AG04449 (cell line): ENCODE measurements around the gene LDLRAD3.

Experiments used
- CTCF ChIA-PET: fragments of 350-600 bp; formaldehyde crosslinking; extraction: SDS; loops from one replicate; lab custom pipeline; 2021; ENCODE audit warnings: antibody characterized with exemption; lab: Yijun Ruan, JAX
- POLR2A ChIA-PET: fragments of 400-600, 350-600 bp; formaldehyde crosslinking; extraction: SDS; loops from one replicate; lab custom pipeline; 2020; ENCODE audit warnings: antibody characterized with exemption, inconsistent platforms; lab: Yijun Ruan, JAX
- DNase-seq: peaks from one replicate; pipeline ENCODE4 v3.0.0-alpha.2; 2010; ENCODE audit warnings: low read depth, low spot score
- H3K4me3 ChIP-seq: 2 replicates; pipeline ENCODE4 v1.5.1; 2011; ENCODE audit warnings: low read depth, mild to moderate bottlenecking, control low read depth, low read length
- TF ChIP-seq, protein P1 (sequence below): IDR thresholded peaks from one replicate; pipeline ENCODE4 v1.5.1; 2011; ENCODE audit warnings: mild to moderate bottlenecking, moderate library complexity, low read length, control low read depth, inconsistent platforms; ENCODE audit not compliant: insufficient read depth; ENCODE audit errors: missing control alignments

Gene LDLRAD3

GRCh38 chr11:36139767-36140166 lies 195.9 kb downstream of the LDLRAD3 start:
- POLR2A ChIA-PET = no interaction called here
- H3K4me3 ChIP-seq = no peak overlapping the region
- CTCF ChIA-PET = interaction anchor here (0.7 to 1.4 kb wide), 4 partner anchors 10 to 318 kb away, joined by 3 to 4 read pairs (median 4); no protein-coding TSS in a partner anchor
- TF ChIP-seq, protein P1, sequence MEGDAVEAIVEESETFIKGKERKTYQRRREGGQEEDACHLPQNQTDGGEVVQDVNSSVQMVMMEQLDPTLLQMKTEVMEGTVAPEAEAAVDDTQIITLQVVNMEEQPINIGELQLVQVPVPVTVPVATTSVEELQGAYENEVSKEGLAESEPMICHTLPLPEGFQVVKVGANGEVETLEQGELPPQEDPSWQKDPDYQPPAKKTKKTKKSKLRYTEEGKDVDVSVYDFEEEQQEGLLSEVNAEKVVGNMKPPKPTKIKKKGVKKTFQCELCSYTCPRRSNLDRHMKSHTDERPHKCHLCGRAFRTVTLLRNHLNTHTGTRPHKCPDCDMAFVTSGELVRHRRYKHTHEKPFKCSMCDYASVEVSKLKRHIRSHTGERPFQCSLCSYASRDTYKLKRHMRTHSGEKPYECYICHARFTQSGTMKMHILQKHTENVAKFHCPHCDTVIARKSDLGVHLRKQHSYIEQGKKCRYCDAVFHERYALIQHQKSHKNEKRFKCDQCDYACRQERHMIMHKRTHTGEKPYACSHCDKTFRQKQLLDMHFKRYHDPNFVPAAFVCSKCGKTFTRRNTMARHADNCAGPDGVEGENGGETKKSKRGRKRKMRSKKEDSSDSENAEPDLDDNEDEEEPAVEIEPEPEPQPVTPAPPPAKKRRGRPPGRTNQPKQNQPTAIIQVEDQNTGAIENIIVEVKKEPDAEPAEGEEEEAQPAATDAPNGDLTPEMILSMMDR = no peak
- no peak for DNase-seq

DNA sequence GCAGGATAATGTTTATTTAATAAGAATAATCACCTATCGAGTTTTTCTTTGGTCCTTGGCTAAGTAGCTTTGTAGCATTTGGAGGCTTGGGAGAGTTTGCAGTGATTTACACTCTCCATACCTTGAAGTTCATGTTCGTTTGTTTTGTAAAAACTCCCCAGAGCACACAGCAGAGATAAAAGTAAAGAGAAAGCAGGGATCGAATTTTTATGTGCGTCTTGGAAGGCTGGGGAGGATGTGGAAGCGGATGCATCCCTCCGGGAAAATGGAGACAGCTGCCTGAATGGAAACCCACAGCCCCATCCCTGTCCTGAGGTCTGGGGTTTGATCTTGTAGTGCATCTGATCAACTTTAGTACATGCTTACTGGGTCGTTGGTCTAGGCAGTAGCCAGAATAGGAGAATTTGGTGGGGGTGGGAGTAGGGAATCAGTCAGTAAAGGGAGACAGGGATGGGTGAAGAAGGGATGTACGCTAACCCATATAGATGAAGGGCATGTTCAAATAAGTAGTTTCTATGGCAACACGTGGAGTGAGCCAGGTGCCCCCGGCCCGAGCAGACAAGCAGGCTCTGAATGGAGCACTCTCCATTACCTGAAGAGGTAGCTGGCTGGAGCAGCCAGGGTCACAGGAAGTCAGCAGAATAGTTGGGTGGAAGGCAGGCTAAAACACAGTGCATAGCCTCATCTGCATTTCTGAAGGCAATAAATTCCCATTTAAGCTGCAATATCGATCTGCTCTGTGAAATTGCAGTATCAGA lies 197.5 kb downstream of the LDLRAD3 start:
- ChIA-PET POLR2A (no interaction called here), CTCF (interaction anchor here (0.7 to 1.3 kb wide), 3 partner anchors 9 to 10 kb away, joined by 3 to 4 read pairs (median 3); no protein-coding TSS in a partner anchor)
- no peak overlapping the region for H3K4me3 ChIP-seq
- TF ChIP-seq, protein P1 = no peak
- no peak for DNase-seq

- CTCF ChIA-PET = interaction anchor here (0.7 to 1.3 kb wide), 2 partner anchors 9 to 10 kb away, joined by 3 to 4 read pairs; no protein-coding TSS in a partner anchor
- TF ChIP-seq, protein P1 = no peak
- H3K4me3 ChIP-seq = no peak overlapping the region
- DNase-seq = no peak
- POLR2A ChIA-PET = no interaction called here
These were observed 198.1 kb downstream of the LDLRAD3 start for GRCh38 chr11:36141956-36142355.

- DNase-seq = no peak
- ChIA-PET CTCF (interaction anchor here (0.7 to 1.3 kb wide), 2 partner anchors 8 to 10 kb away, joined by 3 to 4 read pairs; no protein-coding TSS in a partner anchor), POLR2A (no interaction called here)
- TF ChIP-seq, protein P1 = no peak
- H3K4me3 ChIP-seq = no peak overlapping the region
These were observed 198.6 kb downstream of the LDLRAD3 start for GRCh38 chr11:36142439-36142838.

- CTCF ChIA-PET = interaction anchor here (1.2 kb wide), 1 partner anchor 11 kb away, joined by 5 read pairs; no protein-coding TSS in a partner anchor
These were observed 199.0 kb downstream of the LDLRAD3 start for GRCh38 chr11:36142879-36143278.

GRCh38 chr11:36146437-36146836 lies 202.6 kb downstream of the LDLRAD3 start:
- POLR2A ChIA-PET = no interaction called here
- TF ChIP-seq, protein P1 = no peak
- DNase-seq = no peak
- no peak overlapping the region for H3K4me3 ChIP-seq
- CTCF ChIA-PET = interaction anchor here (0.9 to 1.2 kb wide), 2 partner anchors 325 to 333 kb away, joined by 3 read pairs; no protein-coding TSS in a partner anchor

More at GRCh38 chr11:36142879-36143278, 199.0 kb downstream of the LDLRAD3 start:
- DNase-seq = no peak
- POLR2A ChIA-PET = no interaction called here
- H3K4me3 ChIP-seq = no peak overlapping the region
- TF ChIP-seq, protein P1 = no peak
